ENCODE measurements around the gene LRRK1. TPM values are rescaled to one million over a fixed set of nuclear protein-coding genes. Genes with fewer than 3 reads are reported as not detected.

LRRK1 gene
- polyA plus RNA-seq, 1 of the 3 experiments (the other 2 are of a cell fraction), result 6.9 TPM

DNA sequence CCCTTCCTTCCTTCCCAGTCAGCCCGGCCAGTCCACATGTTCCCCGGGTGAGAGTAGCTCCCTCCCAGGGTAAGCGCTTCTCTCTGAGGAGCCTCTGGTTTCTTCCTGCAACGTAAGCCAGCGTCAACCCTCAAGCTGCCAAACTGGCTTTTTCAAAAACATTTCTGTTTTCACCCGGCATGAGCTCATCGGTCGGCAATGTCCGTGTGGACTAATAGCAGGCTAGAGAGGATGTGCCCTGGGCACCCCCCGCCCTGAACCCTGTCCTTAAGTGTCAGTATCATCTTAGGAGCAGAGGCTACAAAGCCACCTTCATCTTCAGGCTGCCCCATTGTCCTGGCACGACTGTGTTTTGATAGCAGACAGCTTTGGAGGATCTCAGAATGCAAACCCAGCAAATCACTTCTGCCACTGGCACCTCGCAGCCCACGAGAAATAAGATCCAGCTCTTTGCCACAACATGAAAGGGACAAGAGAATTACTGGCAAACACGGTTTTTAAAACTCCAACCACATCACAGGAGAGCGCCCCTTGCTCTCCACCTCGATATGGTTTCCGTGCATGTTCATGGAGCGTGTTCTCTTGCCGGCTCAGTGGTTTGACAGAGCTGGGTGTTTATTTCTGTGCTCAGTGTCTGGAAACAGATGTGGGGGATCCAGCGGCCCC, 29.6 kb upstream of the LRRK1 start (continued):
- TF ChIP-seq ZBTB33 (IDR thresholded peaks at IDR 0.05; ENCODE audit: borderline replicate concordance, low read depth) (no peak), MEF2A (IDR thresholded peaks at IDR 0.05; ENCODE audit: borderline replicate concordance, low read depth) (no peak), TCF12 (IDR thresholded peaks at IDR 0.05) (no peak), GABPA (IDR thresholded peaks at IDR 0.05; ENCODE audit: low read depth) (no peak)

GRCh38 chr15:100890051-100890720, 29.0 kb upstream of the LRRK1 start:
- H3K4me2 ChIP-seq, result no peak overlapping the region
- DNase-seq, result no peak

More at GRCh38 chr15:100890051-100890720, 29.0 kb upstream of the LRRK1 start:
- Histone ChIP-seq H3K4me3 (ENCODE audit: low read depth in 2 of 2, low read length in 1 of 2) (no peak overlapping the region), H3K9ac (no peak overlapping the region), H3F3A (replicated peaks; ENCODE audit: insufficient read depth) (no peaks in the 10 kb centered on the region), H4K20me1 (ENCODE audit: insufficient read depth) (no peaks in the 10 kb centered on the region), H3K36me3 (replicated peaks in 1 of 2; ENCODE audit: control insufficient read depth in 1 of 2, insufficient read depth in 2 of 2, low read length in 1 of 2) (no peaks in the 10 kb centered on the region), H3K79me2 (ENCODE audit: insufficient read depth) (no peaks in the 10 kb centered on the region), H3K4me1 (ENCODE audit: control insufficient read depth in 1 of 2, insufficient read depth in 2 of 2, low read depth in 1 of 2, low read length in 1 of 2) (peaks cover 0 to 5% of the 10 kb centered on the region in 2 experiments; a peak in 1 of 4 replicates), H3K9me3 (no peaks in the 10 kb centered on the region), H2AFZ (ENCODE audit: low read depth) (no peak overlapping the region), H3K27ac (ENCODE audit: low read depth in 2 of 2, low read length in 1 of 2) (no peak overlapping the region; a peak in 1 of 4 replicates), H3K9me2 (no peaks in the 10 kb centered on the region), H3K27me3 (ENCODE audit: insufficient read depth) (no peaks in the 10 kb centered on the region)
- CTCF ChIA-PET, result interaction anchor here (1.2 to 2.0 kb wide), 5 partner anchors 9 to 217 kb away, joined by 3 to 12 read pairs (median 4); no protein-coding TSS in a partner anchor
- POLR2A ChIA-PET, result no interaction called here
- no peak for TF ChIP-seq FOXJ3 (CRISPR knock-in tag; IDR thresholded peaks at IDR 0.05)
- no peak for TF ChIP-seq IRF3 (IDR thresholded peaks at IDR 0.05; ENCODE audit: low read depth, low read length)
- TF ChIP-seq CHD2 (IDR thresholded peaks at IDR 0.05; ENCODE audit: low read length, partially characterized antibody), result no peak
- TF ChIP-seq NFIC (IDR thresholded peaks at IDR 0.05; ENCODE audit: borderline replicate concordance), result no peak
- TF ChIP-seq EZH2phosphoT487 (IDR thresholded peaks at IDR 0.05; ENCODE audit: borderline replicate concordance, low read depth), result no peak
- TF ChIP-seq EP300 (IDR thresholded peaks at IDR 0.05; ENCODE audit: borderline replicate concordance in 1 of 2, low read depth in 1 of 2, low read length in 1 of 2), result no peak
- TF ChIP-seq MXI1 (IDR thresholded peaks at IDR 0.05; ENCODE audit: low read depth, low read length), result no peak
- no peak for TF ChIP-seq SMC3 (IDR thresholded peaks at IDR 0.05; ENCODE audit: low read depth, low read length)
- TF ChIP-seq, protein P1, sequence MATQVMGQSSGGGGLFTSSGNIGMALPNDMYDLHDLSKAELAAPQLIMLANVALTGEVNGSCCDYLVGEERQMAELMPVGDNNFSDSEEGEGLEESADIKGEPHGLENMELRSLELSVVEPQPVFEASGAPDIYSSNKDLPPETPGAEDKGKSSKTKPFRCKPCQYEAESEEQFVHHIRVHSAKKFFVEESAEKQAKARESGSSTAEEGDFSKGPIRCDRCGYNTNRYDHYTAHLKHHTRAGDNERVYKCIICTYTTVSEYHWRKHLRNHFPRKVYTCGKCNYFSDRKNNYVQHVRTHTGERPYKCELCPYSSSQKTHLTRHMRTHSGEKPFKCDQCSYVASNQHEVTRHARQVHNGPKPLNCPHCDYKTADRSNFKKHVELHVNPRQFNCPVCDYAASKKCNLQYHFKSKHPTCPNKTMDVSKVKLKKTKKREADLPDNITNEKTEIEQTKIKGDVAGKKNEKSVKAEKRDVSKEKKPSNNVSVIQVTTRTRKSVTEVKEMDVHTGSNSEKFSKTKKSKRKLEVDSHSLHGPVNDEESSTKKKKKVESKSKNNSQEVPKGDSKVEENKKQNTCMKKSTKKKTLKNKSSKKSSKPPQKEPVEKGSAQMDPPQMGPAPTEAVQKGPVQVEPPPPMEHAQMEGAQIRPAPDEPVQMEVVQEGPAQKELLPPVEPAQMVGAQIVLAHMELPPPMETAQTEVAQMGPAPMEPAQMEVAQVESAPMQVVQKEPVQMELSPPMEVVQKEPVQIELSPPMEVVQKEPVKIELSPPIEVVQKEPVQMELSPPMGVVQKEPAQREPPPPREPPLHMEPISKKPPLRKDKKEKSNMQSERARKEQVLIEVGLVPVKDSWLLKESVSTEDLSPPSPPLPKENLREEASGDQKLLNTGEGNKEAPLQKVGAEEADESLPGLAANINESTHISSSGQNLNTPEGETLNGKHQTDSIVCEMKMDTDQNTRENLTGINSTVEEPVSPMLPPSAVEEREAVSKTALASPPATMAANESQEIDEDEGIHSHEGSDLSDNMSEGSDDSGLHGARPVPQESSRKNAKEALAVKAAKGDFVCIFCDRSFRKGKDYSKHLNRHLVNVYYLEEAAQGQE (IDR thresholded peaks at IDR 0.05; ENCODE audit: low read depth, low read length), result no peak
- WGBS (ENCODE audit: low lambda C conversion rate), result 82% methylated on average over 8 of the region's 10 CpGs
